CD4-positive, alpha-beta T cell (primary cell): ENCODE measurements around the gene SPOPL. TPM values are rescaled to one million over a fixed set of nuclear protein-coding genes. Genes with fewer than 3 reads are reported as not detected.

ENCODE experiments used
- ATAC-seq: fragments of 200-7000 bp; cut with Tn5 transposase; one replicate; pipeline ENCODE4 v1.10.0; 2022; ENCODE audit warnings: mild to moderate bottlenecking; ENCODE audit not compliant: poor library complexity
- CTCF ChIA-PET: fragments of 350-600 bp; sonication (Branson Sonifier 250); formaldehyde crosslinking; loops from one replicate; lab custom pipeline; 2021; ENCODE audit warnings: antibody characterized with exemption, inconsistent platforms; lab: Charles Lee
- POLR2A ChIA-PET: fragments of 350-600 bp; sonication (Branson Sonifier 250); formaldehyde crosslinking; loops from one replicate; lab custom pipeline; 2021; ENCODE audit warnings: antibody characterized with exemption, inconsistent platforms; lab: Charles Lee
- DNase-seq, 14 experiments: peaks; one replicate each; pipeline ENCODE4 v3.0.0-alpha.2; 2013 to 2020; ENCODE audit warnings: mixed read lengths in 2 of 14
- H3K27ac ChIP-seq, 2 donors: one replicate each; pipeline versions ENCODE4 v1.5.1 to v1.7.0; 2013; ENCODE audit warnings: low read length in 2 of 2, low read depth in 1 of 2, mild to moderate bottlenecking in 1 of 2
- H3K27me3 ChIP-seq, 2 experiments: 1 replicate in 1 of 2; 2 replicates in 1 of 2; pipeline versions ENCODE4 v1.6.1 to v1.7.0; 2013; ENCODE audit warnings: low read length in 2 of 2, control low read depth in 1 of 2, mild to moderate bottlenecking in 1 of 2, moderate library complexity in 1 of 2; ENCODE audit not compliant: insufficient read depth in 2 of 2, control insufficient read depth in 1 of 2
- H3K36me3 ChIP-seq: one replicate; pipeline ENCODE4 v1.6.1; 2013; ENCODE audit warnings: low read length, control low read depth; ENCODE audit not compliant: insufficient read depth
- H3K4me1 ChIP-seq: one replicate; pipeline ENCODE4 v1.6.1; 2013; ENCODE audit warnings: low read length, control low read depth; ENCODE audit not compliant: insufficient read depth
- H3K4me3 ChIP-seq: one replicate; pipeline ENCODE4 v1.5.1; 2013; ENCODE audit warnings: mild to moderate bottlenecking, low read length, moderate library complexity
- H3K9me3 ChIP-seq, 2 experiments: 1 replicate in 1 of 2; 2 replicates in 1 of 2; pipeline versions ENCODE4 v1.6.1 to v1.7.0; 2013; ENCODE audit warnings: low read length in 2 of 2, mild to moderate bottlenecking in 2 of 2, control low read depth in 1 of 2, moderate library complexity in 1 of 2; ENCODE audit not compliant: control insufficient read depth in 1 of 2, insufficient read depth in 1 of 2
- H3K27ac Mint-ChIP-seq: one replicate; pipeline ENCODE4 v1.8.0; 2020; ENCODE audit warnings: mixed read lengths
- H3K27me3 Mint-ChIP-seq: one replicate; pipeline ENCODE4 v1.8.0; 2021; ENCODE audit warnings: mixed read lengths
- H3K36me3 Mint-ChIP-seq: one replicate; pipeline ENCODE4 v1.8.0; 2021; ENCODE audit warnings: low read depth, mixed read lengths
- H3K4me1 Mint-ChIP-seq: one replicate; pipeline ENCODE4 v1.8.0; 2021; ENCODE audit warnings: low read depth, mixed read lengths
- H3K4me3 Mint-ChIP-seq: one replicate; pipeline ENCODE4 v1.8.0; 2020; ENCODE audit warnings: mild to moderate bottlenecking, mixed read lengths
- H3K9me3 Mint-ChIP-seq: one replicate; pipeline ENCODE4 v1.8.0; 2020; ENCODE audit warnings: mixed read lengths
- CTCF ChIP-seq: fragments of 200-600 bp; IDR thresholded peaks from one replicate; pipeline ENCODE4 v1.8.0; 2022; ENCODE audit warnings: antibody characterized with exemption, mild to moderate bottlenecking
- intact Hi-C, 2 experiments: fragments of 100-400 bp; cut with DNase I in 1 of 2; cut with micrococcal nuclease in 1 of 2; formaldehyde crosslinking; loops; one replicate each; pipeline versions ENCODE4 v1.15.1 to v1.9.0; 2023 to 2025; cut with DNase I, micrococcal nuclease
- total RNA-seq, 174 experiments: library from RNA in 2 of 174; stranded (reverse) in 2 of 174; gene quantifications; one replicate each; pipeline ENCODE4 v1.2.3 and lab custom pipeline; 2021 to 2026

The SPOPL gene
- total RNA-seq, 2 experiments from 2014 or later: 12.0 to 13.2 TPM

GRCh38 chr2:138495384-138495783, 6.2 kb upstream of the SPOPL start:
- Mint-ChIP-seq H3K27ac (no peak overlapping the region), H3K36me3 (no peaks in the 10 kb centered on the region), H3K27me3 (no peaks in the 10 kb centered on the region), H3K9me3 (no peaks in the 10 kb centered on the region), H3K4me3 (no peak overlapping the region), H3K4me1 (no peaks in the 10 kb centered on the region)
- H3K36me3 ChIP-seq: no peaks in the 10 kb centered on the region
- DNase-seq (no peak), ATAC-seq (no peak)
- no peak overlapping the region for H3K27ac ChIP-seq
- ChIA-PET POLR2A (no interaction called here), CTCF (no interaction called here)
- no peak overlapping the region for H3K4me3 ChIP-seq
- intact Hi-C loops: no loop called here
- TF ChIP-seq CTCF: no peak
- H3K27me3 ChIP-seq: no peaks in the 10 kb centered on the region
- H3K4me1 ChIP-seq: no peaks in the 10 kb centered on the region
- H3K9me3 ChIP-seq: no peaks in the 10 kb centered on the region

- H3K27me3 ChIP-seq: no peaks in the 10 kb centered on the region
- ChIA-PET POLR2A (no interaction called here), CTCF (no interaction called here)
- peaks cover 8% of the 10 kb centered on the region for H3K4me1 ChIP-seq
- no peaks in the 10 kb centered on the region for H3K9me3 Mint-ChIP-seq
- ATAC-seq (no peak), DNase-seq (no peak)
- H3K9me3 ChIP-seq: no peaks in the 10 kb centered on the region
- H3K27ac Mint-ChIP-seq: no peak overlapping the region
- no peaks in the 10 kb centered on the region for H3K36me3 Mint-ChIP-seq
- TF ChIP-seq CTCF: no peak
- no peak overlapping the region for H3K4me3 ChIP-seq
- intact Hi-C loops: no loop called here
- H3K27ac ChIP-seq: no peak overlapping the region
- no peaks in the 10 kb centered on the region for H3K36me3 ChIP-seq
- H3K4me3 Mint-ChIP-seq: no peak overlapping the region
- peaks cover 4% of the 10 kb centered on the region for H3K4me1 Mint-ChIP-seq
- H3K27me3 Mint-ChIP-seq: no peaks in the 10 kb centered on the region
Observed at GRCh38 chr2:138496096-138496651, 5.4 kb upstream of the SPOPL start.

DNA sequence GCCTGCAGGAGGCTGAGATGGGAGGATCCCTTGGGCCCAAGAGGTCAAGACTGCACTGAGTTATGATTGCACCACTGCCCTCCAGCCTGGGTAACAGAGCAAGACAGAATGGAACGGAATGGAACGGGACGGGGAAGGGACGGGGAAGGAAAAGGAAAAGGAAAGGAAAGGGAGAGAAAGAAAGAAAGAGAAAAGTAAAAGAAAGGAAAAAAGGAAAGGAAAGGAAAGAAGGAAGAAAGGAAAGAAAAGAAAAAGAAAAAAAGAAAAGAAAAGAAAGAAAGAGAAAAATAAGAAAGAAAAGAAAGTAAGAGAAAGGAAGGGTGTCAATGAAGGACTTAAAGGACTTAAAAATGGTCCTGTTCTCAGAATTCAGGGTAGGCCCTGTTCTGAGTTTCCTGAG, 4.3 kb upstream of the SPOPL start:
- Histone ChIP-seq H3K9me3 (no peaks in the 10 kb centered on the region), H3K36me3 (no peaks in the 10 kb centered on the region), H3K4me1 (peaks cover 10% of the 10 kb centered on the region), H3K4me3 (no peak overlapping the region), H3K27me3 (no peaks in the 10 kb centered on the region), H3K27ac (no peak overlapping the region)
- ChIA-PET CTCF (no interaction called here), POLR2A (no interaction called here)
- no peaks in the 10 kb centered on the region for H3K27me3 Mint-ChIP-seq
- ATAC-seq (no peak), DNase-seq (no peak)
- H3K27ac Mint-ChIP-seq: no peak overlapping the region
- no peak for TF ChIP-seq CTCF
- H3K36me3 Mint-ChIP-seq: peaks cover 2% of the 10 kb centered on the region
- intact Hi-C loops: no loop called here
- H3K4me1 Mint-ChIP-seq: peaks cover 8% of the 10 kb centered on the region
- no peak overlapping the region for H3K4me3 Mint-ChIP-seq
- H3K9me3 Mint-ChIP-seq: no peaks in the 10 kb centered on the region
